ENCODE data around the gene SNX22.
A peak's percentile ranks its signal among the peaks of the same experiment; 100 is the strongest.

SNX22 gene

DNA sequence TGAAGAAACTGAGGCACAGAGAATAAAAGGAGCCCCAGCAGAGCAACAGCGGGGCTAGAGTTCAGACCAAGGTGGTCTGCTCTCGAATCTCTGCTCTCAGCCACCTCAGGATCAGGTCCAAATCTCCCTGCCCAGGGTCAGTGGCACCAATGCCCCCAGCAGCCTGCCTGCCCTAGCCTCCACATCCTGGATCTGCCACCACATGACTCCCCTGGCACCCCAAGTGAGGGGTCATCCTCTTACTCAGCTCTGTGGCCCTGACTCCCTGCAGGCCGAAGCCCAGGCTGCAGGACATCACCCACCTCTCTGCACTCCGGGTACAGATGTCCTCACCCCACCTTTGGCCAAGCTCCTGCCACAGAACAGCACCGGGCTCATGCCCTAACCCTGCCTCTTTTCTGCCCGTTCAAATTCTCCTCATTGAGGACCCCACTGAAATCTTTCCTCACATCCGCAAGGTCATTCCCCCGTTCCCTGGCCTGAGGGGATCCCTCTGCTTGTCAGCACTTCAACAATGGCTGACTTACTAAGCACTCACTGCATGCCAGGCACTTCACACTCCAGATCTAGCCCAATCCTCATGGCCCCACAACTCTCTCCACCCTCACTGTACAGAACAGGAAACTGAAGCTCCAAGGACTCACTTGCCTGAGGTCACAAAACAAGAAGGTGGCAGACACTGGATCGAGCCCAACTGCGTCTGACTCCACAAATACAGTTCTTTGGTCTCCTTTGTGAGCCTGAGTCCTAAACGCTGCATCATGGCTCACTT lies 7.0 kb downstream of the SNX22 start:
- no peak for DNase-seq

DNA sequence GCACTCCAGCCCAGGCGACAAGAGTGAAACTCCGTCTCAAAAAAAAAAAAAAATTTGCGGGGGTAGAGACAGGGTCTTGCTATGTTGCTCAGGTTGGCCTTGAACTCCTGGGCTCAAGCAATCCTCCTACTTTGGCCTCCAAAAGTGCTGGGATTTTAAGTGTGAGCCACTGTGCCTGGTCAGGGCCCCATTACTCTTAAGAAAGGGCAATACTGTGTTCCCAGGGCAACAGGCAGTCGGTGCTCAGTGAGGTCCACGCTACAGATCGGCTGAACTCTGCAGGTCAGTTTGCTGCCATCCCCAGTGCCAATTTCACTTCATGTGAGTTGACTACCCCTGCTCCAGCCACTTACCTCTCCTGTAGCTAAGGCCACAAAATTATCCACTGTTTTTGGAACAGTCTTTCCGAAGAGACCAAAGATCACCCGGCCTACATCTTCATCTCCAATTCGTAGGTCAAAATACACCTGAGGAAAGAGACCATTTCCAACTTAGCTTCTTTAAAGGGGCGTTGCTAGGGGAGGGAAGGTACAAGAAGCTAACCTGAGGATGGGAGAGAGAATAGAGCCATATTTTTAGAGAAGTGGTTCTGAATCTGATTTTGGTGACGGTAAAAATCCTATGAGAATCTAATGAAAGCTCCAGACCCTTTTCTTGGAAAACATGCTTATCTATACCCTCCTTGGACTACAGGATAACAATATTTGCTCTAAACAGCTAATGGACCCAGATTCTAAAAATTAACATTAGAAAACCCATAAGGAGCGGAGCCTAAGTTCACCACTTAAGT lies 10.4 kb downstream of the SNX22 start:
- no peak for DNase-seq

DNA sequence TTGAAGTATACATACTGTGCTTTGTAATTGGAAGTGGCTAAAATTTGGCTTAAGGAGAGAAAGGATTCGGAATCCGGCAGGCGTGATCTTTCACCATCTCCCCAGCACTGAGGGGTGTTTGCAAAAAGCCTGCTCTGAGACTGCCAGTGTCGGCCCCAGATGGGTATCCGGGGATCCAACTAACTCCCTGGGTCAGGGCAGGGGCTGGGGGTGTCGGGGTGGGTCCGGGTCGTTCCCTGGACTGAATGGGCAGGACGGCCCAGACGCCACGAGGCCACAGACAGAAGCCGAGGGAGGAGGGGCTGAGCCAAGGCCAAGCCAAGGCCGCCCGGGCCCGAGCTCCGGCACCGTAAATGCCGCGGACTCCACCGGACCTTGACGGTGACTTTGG lies 10.9 kb downstream of the SNX22 start:
- no peak for DNase-seq

DNA sequence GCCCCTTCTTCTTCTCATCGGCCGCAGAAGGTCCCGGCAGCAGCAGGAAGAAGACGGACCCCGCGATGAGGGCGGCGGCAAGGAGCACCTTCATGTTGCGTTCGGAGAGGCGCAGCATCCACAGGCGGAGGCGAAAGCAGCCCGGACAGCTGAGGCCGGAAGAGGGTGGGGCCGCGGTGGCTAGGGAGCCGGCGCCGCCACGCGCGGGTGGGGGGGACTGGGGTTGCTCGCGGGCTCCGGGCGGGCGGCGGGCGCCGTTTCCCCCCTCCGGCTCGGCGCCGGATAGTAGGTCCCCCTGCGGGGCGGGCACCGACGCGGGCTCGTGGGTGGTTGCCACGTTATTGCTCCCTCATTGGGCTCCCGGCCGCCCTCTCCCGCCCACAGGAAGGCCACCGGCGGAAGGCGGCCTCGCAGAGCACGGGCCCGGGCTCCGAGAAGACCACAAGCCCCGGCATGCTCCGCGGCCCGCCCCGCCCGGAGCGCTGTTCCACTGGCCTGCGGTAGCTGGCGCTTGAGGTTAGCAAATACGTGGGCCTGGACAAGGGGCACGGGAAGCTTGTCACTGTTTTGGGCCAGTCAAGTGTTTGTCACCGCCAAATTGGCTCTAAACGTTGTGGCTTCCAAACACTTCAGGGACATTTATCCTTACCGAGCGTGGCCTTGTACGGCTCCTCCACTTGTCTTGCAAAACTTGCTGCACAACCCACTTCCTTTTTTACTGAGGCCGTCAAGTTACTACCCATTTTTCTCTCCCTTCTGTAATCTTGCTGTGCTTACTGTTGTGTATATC lies 11.5 kb downstream of the SNX22 start, which contains the start of gene PPIB:
Gene PPIB (minus strand): TSS at position 154 of the 790 bp plus-strand sequence. CDS start 36 bp downstream, at position 118.
- DNase-seq: peak; percentile 79

DNA sequence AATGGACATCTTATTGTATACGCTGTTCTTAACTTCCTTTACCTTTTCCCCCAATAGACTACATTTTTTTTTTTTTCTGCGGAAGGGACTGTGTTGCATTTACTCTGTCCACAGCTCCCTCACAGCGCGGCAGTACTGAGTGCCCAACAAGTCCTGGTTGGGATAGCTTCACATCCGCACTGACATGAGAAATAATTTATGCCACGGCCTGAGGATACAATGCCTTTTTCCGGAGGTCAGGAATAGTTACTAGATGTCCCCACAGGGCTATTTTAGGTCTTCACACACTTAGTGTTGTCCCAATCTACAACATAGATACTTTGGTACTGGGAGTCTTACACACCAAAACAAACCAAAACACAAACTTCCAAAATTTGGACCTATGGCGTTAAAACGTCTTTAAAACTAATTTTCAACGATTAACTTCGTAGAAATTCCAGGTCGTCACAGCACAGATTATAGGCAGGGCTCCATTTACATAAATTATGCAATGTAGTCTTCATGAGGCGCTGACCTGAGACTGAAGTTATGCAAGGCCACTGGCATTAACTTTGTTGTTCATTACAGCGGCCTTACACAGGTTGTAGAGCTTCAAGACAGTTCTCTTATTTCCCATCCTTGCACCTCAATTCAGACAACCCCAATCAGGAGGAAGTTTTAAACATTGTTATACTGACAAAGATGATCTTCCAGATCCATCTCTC lies 12.3 kb downstream of the SNX22 start:
- DNase-seq: no peak

DNA sequence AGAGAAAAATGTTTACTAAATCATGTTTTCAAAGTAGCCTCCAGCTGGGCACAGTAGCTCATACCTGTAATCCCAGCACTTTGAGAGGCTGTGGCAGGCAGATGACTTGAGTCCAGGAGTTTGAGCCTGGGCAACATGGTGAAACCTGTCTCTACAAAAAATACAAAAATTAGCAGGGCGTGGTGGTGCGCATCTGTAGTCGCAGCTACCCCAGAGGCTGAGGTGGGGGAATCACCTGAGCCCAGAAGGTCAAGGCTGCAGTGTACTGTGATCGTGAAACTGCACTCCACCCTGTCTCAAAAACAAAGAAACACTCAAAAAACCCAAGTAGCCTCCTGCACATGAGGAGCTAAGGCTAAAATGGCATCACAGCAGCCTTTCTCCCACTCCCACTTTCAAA lies 12.9 kb downstream of the SNX22 start:
- DNase-seq: no peak

DNA sequence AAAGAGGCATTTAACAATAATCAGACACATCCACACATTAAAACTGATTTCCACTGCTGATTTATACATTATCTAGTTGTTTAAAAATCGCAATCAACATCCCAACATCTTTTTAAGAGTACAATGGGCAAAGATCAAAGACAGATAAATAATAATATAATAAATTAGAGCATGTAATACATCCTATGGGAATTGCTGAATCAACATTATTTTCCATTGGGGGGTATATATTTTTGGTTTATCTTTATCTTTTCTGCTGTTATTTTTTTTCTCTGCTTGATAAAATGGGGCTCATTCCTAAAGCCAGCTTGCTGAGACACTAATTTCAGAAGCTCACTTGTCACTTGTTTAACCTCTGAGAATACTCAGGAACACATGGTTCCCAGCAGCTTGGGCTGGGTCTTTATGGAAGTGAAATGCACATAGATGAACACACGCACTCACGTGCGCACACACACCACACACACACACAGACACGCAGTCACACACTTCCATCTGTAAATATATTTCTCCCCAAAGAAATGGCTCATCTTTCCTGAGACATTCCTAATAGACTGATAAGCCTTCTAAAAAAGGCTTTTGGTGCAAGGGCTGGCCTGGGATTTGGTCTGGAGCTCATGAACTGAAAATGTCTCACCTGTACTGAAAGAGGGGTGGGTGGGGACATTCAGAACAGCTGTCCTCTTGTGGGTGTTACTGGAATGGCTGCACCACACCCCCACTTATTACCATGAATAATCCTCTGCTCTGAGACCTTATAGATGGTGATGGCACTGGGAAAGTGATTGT lies 14.8 kb downstream of the SNX22 start:
- no peak for DNase-seq

DNA sequence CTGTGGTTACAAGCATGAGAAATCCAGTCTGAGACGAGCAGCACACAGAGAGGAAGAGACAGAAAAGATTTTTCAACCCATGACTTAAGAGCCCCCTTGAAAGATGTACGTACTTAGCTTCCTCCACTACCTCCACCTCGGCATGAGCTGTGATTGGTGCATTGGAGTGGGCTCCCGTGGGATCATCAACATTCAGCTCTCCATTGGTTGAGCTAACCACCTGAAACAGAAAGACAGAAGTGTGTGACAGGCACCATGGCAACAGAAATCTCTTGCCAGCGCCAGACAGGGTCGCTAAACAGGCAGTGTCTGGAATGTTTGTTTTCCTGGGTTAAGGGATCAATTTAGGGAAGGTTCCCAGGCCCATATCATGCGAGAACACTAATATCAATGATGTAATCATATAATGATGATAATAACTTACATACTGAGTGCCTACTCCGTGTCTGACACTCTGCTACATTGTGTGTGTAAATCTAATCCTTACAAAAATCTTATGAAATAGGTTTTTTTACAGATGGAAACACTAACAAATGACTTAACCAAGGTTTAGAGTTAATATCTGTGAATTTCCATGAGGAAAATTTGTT lies 28.8 kb downstream of the SNX22 start:
- DNase-seq: peak; percentile 60

DNA sequence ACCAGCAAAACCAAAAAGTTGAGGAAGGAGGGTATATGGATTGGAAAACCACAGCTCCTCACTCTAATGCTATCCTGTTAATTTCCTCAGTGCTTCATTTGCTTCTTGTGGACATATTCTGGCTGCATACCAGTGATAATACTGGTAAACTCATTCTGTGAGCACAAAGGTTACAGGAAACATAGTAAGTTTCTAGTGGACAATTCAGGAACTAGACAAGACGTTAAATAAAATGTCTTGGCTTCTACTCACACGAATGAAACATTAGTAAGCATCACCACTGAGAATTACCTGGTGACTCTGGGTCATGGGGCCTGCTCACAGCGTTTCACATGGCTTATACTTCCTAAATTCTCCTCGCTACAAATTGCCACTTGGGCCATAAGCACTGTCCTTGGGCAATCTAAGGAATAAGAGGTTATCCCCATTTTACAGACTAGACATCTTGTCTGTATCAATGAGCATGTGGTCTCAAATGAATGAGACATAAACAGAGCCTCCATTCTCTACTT lies 31.4 kb downstream of the SNX22 start:
- no peak for DNase-seq

DNA sequence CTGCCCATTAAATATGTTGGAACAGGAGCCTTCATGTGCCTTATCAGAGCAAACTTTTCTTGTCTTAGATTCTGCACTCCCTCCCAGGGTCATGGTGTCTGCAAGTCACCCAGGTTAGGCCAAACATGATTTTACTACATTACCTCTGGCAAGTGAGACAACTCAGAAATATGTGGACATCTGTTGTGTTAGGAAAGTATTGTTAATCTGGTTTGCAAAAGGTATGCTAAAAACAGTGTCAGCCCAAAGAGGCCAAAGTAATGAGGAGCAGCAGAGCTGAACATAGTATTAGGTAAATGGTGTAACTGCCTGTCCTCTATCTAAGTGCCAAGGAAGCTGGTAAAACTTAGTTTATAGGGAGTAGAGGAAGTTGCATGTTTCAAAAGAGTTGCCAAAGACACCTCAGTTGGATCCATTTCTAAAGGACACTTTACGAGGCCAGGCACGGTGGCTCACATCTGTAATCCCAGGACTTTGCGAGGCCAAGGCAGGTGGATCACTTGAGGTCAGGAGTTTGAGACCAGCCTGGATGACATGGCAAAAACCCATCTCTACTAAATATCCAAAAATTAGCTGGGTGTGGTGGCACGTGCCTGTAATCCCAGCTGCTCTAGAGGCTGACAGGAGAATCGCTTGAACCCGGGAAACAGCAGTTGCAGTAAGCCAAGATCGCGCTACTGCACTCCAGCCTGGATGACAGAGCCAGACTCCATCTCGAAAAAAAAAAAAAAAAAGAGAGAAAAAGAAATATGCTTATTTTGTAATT lies 33.8 kb downstream of the SNX22 start:
- DNase-seq: no peak

DNA sequence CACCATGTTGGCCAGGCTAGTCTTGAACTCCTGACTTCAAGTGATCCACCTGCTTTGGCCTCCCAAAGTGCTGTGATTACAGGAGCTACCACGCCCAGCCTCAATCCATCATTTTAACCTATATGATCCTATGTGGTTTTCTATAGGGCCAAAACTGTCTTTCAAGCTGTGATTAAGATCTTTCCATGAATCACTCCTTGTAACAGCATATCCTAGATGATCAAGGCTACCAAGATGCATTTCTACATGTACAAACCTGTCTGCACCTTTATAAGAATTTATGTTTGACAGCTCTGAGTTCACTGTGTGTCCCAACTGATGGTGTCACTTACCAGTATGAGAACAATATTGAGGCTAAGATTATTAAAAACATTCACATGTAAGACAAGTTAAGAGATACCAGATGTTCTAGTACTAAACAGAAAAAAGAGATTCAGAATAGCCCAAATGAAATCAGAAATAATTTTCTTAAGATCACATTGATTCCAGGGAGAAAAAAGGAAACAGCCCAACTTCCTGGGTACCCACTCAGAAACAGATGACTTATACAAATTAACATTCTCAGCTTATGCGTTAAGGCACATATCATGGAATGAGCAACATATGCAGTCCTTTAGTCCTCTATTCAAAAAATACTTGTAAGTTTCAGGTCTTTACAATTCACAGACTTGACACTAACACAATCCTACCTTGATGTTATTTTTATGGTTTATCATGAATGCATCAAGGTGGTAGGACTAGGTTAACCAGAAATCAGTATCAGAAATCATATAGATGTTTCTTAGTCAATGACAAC lies 36.1 kb downstream of the SNX22 start:
- no peak for DNase-seq

DNA sequence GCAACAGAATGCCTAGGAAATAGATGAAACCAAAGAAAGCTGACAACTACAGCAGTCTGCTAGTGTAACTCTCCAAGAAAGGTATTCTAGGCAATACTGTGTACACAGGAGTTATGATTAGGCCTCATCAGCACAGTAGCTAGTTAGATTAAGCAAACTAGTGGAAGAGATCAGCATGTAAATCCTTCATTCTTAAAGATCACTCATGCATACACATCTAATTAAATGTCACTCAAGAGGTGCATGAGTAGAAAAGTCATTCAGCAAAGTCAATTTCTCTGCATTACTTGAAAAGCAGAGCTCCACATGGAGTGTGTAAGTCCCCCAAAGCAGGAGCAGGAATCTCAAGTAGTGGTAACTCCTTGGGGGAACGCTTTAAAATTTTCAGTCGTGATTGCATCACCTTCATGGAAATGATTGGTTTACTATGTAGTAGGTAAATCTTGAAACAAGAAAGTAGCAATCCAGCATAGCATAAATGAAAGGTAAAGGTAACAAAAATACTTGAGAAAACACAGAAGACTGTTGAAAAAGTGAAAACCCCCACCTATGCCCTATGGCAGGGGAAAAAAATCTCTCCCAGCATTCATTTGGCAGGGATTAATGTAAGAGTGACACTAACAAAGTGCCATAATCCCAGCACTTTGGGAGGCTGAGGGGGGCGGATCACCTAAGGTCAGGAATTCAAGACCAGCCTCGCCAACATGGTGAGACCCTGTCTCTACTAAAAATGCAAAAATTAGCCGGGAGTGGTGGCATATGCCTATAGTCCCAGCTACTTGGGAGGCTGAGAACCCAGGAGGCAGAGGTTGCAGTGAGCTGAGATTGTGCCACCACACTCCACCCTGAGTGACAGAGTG lies 40.7 kb downstream of the SNX22 start:
- DNase-seq: peak; percentile 2

DNA sequence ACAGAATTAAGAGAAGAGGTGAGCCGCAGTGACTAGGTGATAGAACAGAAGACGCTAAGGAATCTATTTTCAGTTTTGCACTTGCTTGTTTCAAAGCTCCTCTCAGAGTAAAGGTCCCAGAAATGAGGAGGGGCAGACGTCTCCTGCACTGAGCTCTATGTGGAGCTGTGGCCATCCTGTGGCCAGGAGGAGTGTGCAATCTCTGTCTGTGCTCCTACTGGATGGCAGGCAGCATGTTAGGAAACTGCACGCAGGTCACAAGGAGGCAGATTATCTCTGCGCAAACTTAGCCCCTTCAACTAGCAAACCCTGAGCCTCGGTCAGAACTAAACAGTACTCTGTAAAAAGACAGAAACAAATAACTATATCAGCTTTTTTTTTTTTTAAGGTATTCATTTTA lies 42.4 kb downstream of the SNX22 start:
- DNase-seq: no peak

DNA sequence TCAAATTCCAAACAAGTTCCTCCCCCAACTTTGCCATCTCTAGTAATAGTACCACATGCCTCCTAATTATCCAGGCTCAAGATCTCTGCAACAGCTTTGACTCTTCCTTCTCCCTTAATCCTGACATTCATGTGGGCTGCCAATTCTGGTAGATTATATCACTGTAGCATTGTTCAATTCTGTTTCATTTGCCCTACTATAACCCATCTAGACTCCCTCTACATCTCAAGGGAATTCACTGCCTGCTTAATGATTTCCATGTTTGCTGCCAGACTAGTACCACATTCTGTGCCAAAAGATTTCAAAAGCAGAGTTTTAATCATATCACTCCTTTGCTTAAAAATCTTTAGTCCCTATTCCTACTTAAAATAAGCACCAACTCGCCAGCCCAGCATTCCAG lies 45.9 kb downstream of the SNX22 start:
- no peak for DNase-seq

DNA sequence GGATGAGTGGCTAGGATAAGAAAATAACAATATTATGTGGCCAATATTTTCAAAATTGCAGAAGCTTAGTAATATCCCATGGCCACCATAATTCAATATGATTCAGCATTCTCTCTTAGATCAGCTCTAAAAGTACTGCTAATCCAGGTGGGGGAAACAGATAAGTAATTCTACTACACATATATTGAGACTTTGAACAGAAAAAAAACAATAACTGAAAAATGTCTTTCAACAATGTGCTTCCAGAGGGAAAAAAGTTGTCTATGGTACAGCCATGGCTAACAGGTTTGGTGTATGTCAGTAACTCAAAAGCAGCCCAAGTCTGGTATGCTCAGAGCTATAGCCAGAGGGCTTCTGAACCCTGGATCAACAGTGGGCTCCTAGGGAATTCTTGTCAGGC lies 53.7 kb downstream of the SNX22 start:
- no peak for DNase-seq
